Uterus (tissue), 2 donors: ENCODE measurements around the gene SEC11A.

Experiments used
- CTCF ChIP-seq, 4 experiments: fragments of 200-600 bp in 2 of 4; fragments of 450-650 bp in 2 of 4; sonication (generic) in 2 of 4; IDR thresholded peaks; one replicate each; pipeline ENCODE4 v1.5.1; 2016 to 2019; ENCODE audit warnings: antibody characterized with exemption in 4 of 4, mild to moderate bottlenecking in 2 of 4, moderate library complexity in 1 of 4
- POLR2A ChIP-seq, 2 donors: fragments of 450-650 bp; IDR thresholded peaks; one replicate each; pipeline ENCODE4 v1.6.1; 2016; ENCODE audit warnings: antibody characterized with exemption in 2 of 2, mild to moderate bottlenecking in 1 of 2, moderate library complexity in 1 of 2

- TF ChIP-seq POLR2A (IDR thresholded peaks at IDR 0.05) = no peak
- no peak for TF ChIP-seq CTCF (IDR thresholded peaks at IDR 0.05)
Observed at GRCh38 chr15:84722628-84723027, 6.7 kb upstream of the SEC11A start.
